NCI-H1417 (cell line): ENCODE results near the gene PRKAR1A.
"Not testable (repeated sequence)": the region's sequence is repeated elsewhere in the genome, so short reads cannot be mapped to it uniquely, and the experiment has no call there.

Source experiments
- DNase-seq, 3 experiments: peaks; one replicate each; lab custom pipeline; 2025; lab: John Stamatoyannopoulos, UW

Gene PRKAR1A

DNA sequence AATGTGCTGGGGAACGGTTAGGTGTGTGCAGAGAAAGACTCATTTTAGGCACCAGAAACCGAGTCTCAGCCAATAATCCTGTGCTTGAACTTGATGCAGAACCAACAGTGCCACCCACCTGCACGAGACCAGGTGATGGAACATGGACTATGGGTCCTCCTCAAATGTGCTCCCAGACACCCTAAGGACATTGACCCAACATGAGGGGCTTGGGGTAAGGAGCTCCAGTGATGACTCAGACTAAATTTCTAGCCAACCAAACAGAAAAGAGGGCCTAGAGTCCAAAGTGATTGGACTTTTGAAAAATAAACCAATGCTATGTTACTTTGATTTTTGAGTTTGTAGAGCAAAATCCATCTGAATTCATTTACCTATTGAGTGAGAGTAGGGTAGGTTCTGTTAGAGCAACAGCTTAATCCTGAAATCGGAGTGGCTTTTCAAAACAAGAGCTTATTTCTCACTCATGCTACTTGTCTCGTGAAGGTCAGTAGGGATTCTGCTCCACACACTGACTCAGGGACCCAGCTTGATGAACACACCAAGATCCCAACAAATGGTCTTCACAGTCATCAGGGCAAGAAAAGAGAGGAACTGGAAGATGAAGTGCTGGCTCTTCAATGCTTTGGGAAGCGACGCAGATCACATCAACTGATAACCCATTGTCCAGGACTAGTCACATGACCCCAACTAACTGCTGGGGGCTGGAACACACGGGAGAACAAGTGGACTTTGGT is 67.1 kb downstream of the PRKAR1A start:
- DNase-seq: no peak

DNA sequence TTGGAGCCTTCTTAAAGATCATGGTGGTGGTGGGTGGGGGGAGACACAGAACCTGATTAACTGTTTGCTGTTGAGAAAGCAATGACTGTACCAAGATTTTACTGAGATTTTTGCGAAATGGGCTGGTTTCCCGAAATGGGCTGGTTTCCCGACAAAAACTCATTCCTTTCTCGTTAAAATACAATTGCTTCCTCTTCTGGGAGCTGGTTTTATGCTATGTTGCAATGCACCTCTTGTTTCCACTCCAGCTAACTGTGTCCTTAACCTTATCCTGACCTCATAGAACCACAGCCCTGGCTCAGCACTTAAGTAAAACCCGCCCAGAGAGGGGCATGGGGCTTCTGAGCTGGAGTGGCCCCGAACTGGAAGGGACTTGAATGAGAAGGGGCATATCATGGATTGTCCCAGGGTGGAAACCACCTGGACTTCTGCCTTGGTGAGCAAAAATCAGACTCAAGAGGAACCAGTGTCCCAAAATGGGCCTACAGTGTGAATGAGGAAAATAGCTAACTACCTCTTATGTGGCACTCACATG is 68.1 kb downstream of the PRKAR1A start:
- DNase-seq: no peak

DNA sequence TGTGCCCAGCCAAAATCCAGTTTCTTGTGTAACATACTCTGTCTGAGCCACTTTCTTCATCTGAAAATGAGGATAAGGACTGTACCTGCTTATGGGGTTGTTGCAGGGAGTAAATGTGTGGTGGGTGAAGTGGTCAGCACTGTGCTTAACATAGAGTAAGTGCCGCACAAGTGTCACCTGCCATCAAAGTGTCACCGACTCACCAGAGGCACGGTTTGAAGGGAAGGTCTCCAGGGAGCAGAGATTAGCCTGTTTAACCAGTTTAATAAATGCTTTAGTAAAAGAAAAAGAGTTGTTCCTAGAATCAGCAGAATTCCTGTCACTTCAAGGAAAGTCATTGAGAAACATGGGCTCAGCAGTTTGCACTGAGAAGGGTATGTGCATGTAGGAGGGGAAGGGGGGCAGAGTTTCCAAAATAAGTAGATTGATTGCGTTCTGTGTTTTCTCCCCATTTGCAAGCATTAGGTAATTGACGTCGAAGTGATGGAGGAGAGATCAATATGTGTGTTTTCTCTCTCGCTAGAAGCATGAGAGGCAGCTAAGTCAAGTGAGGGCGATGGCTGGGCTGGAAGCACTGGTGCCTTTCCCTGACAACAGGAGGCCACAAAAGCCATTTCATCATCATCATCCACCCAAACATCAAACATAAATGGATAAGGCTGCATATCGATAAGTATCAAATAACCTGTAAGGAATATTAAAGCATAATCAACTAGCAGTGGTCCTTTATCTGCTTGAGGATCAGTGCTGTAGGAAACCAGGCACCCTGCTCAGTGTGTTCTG is 69.8 kb downstream of the PRKAR1A start:
- no peak for DNase-seq

DNA sequence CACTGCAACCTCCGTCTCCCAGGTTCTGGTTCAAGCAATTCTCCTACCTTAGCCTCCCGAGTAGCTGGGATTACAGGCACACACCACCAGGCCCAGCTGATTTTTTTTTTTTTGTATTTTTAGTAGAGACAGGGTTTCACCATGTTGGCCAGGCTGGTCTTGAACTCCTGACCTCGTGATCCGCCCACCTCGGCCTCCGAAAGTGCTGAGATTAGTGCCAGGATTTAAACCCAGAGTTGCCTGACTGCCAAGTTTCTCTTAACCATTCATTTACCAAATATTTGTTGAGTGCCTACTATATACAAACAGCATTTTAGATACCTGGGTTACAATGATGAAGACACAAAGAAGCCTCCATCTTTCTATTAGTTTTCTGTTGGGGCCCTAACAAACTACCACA is 70.6 kb downstream of the PRKAR1A start:
- not testable (repeated sequence) for DNase-seq

DNA sequence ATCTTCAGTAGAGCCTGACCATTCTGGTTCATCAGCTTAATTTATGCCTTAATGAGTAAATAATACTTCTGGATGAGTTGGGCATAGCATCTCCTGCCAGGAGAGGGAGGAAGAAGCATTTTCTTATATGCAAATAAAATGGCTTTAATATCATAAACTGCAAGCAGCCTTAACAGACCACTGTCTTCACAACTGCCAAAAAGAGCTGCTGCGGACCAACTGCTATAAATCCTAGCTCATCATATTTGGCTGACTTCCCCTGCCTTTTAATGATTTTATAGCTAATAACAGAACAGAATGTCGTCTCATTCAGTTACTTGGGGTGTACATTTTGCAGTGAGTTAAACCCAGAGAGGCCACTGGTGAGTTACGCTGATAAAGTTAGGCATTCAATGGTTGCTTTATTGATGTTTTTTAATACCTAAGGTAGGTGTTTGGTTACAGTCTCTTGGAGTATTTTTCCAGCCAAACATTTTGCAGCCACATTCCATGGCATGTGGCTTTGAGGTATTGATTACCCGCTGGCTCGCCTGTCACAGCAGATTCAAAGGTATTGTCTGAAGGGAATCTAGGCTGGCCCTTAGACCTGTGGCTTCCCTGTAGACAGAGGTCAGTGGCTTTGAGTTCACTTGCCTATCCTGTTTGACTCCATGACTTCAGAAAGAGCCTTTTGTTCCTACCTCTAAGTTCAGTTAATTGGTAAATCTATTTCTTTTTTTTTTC is 72.5 kb downstream of the PRKAR1A start:
- DNase-seq: no peak

- no peak for DNase-seq
Measured at GRCh38 chr17:68585643-68586042, 73.4 kb downstream of the PRKAR1A start.

- no peak for DNase-seq
Measured at GRCh38 chr17:68587026-68587425, 74.8 kb downstream of the PRKAR1A start.

DNA sequence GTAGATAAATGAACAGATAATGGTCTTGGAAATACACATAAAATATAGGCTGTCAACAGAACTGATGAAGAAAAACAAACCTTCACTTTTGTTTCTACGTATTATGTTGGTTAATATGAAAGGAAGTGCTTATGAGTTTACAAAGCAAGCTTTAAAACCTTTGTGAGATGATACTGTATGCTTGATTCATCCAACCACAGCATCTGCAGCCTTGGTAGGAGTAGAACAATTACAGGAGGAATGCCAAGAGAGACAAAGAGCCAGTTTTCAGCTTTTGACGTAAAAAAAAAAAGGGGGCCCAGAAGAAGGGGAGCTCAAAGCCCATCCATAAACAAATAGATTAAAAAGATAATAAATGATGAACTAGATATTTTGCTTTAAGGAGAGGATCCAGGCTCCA is 75.6 kb downstream of the PRKAR1A start:
- no peak for DNase-seq

- DNase-seq: no peak
Measured at GRCh38 chr17:68588362-68588761, 76.1 kb downstream of the PRKAR1A start.

DNA sequence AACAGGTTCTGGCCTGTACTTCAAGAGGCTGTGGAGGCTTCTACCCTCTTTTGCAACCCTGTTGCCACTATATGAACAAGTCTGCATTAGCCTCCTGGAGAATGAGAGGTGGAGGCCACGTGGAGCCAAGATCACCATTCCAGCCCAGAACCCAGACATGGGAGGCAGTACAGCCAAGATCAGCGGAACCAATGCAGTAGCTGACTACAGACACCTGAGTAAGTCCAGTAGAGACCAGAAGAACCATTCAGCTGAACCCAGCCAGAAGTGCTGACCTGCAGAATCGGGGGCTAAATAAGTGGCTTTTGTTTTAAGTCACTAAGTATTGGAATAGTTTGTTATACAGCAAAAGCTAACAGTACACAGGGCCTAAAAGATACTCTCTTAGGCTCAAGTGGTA is 76.9 kb downstream of the PRKAR1A start:
- no peak for DNase-seq

DNA sequence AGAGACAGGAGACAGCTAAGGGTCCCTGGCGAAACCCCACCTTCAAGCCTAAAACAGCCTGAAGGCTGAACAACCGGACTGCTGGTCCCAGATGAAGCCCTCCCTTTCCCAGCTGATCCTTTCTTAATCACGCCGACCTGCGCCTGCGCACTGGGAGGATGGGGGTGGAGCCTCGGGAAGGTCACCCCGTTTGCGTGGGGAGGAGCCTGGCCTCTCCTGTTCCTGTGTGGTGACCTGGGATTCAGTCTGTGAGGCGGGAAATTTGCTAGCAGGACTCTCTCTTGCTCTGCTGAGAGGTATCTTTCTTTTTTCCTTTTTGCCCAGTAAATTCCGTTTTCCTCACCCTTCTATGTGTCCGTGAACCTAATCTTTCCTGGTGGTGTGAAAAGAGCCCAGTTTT is 79.4 kb downstream of the PRKAR1A start:
- DNase-seq: no peak

DNA sequence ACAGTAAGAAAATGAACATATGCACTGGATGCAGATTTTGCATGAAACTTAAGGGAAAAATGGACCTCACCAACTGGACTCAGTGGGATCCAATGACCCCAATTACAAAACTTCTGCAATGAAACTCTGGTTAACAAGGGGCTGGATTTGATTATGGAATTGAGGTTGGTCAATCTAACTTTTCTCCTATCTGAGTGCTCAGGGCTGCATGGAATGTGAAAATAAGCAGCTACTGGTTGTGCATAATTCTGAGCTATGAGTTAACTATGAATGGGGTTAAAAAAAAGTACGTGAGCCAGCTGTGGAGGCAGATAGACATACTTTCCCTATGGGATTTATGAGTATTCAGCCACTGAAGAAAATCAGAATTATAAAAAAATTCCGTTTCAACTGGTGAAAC is 79.8 kb downstream of the PRKAR1A start:
- no peak for DNase-seq

DNA sequence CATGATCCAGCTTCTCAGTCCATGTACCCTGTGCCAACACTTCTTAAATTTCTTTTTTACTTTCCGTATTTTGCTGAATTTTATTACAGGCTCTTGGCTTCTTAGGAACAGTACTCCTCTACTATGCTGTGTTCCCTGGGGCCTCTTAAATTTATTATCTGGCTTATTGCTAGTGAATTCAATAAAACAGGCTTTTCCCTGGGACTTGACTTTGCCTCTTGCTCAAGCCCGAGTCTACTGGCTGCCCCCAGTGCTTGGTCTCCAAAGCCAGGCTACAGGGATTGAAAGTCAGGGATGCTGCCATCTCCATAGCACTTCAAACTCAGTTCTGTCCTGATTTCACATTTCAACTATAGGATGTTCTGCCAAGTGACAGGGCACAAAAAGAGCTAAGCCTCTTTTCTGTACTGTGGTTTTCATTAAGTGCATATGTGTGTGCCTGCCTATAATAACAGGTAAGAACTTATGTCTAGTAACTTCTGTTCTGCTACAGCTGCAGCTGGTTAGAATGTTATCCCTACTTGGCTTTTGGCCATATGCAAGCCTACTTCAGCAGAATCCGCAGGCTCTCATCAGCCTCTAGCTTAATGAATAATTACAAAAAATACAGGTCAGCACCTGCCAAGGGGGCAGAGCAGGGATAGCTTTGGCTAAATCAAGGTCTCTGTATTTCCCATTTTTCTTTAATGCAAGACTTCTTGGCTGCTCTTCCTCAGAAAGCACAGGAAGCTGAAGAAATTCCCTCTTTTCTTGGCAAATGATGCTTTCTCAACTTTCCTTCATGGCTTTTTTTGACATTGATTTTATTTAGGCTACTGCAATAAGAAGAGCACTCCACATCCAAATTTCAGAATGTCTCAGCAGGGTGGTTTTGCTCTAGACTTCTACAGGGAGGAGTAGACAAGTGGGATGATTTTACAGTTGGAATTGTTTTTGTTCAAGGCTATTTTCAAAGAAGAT is 80.7 kb downstream of the PRKAR1A start:
- DNase-seq: peak in 2 of 3 experiments; percentile 52 to 73

- DNase-seq: no peak
Measured at GRCh38 chr17:68594552-68594951, 82.3 kb downstream of the PRKAR1A start.

- no peak for DNase-seq
Measured at GRCh38 chr17:68595496-68595895, 83.3 kb downstream of the PRKAR1A start.

DNA sequence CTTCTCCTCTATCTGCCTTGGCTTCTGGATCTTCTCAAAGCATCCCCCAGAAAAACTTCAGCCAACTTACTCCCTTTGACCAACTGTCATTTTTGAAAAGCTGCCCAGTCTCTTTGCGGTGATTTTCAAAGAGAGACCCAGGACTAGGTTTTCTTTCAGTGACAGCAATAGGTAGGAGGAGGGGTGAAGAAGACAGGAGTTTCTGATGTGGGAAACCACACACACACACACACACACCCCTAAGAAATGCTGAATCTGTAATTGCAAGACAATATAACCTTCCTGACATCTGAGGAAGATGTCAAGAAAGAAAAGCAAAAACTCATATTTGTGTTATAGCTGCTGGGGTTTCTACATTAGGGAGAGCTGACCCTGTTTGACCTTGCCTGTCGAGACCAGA is 83.8 kb downstream of the PRKAR1A start:
- no peak for DNase-seq

GRCh38 chr17:68596411-68596945 is 84.2 kb downstream of the PRKAR1A start:
- DNase-seq: no peak

- DNase-seq: no peak
Measured at GRCh38 chr17:68598074-68598473, 85.8 kb downstream of the PRKAR1A start.

GRCh38 chr17:68598545-68598961 is 86.3 kb downstream of the PRKAR1A start:
- no peak for DNase-seq

- peak in 1 of 3 experiments; percentile 7 for DNase-seq
Measured at GRCh38 chr17:68599091-68599490, 86.9 kb downstream of the PRKAR1A start.

- DNase-seq: no peak
Measured at GRCh38 chr17:68599552-68600066, 87.4 kb downstream of the PRKAR1A start.
